Fibroblast of lung (primary cell): ENCODE data around the gene DDA1. TPM values are rescaled to one million over a fixed set of nuclear protein-coding genes. Genes with fewer than 3 reads are reported as not detected.

Experiments
- DNase-seq, 2 donors: peaks; one replicate each; pipeline versions ENCODE4 v3.0.0 to v3.0.0-alpha.2; 2010; ENCODE audit warnings: low read depth in 2 of 2
- H2AFZ ChIP-seq: 2 replicates; pipeline ENCODE4 v1.5.1; 2012; ENCODE audit warnings: low read length, control low read depth, inconsistent platforms
- H3K27ac ChIP-seq: 2 replicates; pipeline ENCODE4 v1.5.1; 2011; ENCODE audit warnings: low read length, control low read depth; ENCODE audit not compliant: insufficient read depth
- H3K27me3 ChIP-seq: 2 replicates; pipeline ENCODE4 v1.5.1; 2011; ENCODE audit warnings: mild to moderate bottlenecking, low read length; ENCODE audit not compliant: control insufficient read depth, insufficient read depth
- H3K36me3 ChIP-seq: 2 replicates; pipeline ENCODE4 v1.5.1; 2011; ENCODE audit warnings: low read length; ENCODE audit not compliant: control insufficient read depth, insufficient read depth
- H3K4me1 ChIP-seq: 2 replicates; pipeline ENCODE4 v1.5.1; 2011; ENCODE audit warnings: low read length; ENCODE audit not compliant: control insufficient read depth, insufficient read depth; ENCODE audit errors: extremely low read depth
- H3K4me2 ChIP-seq: 2 replicates; pipeline ENCODE4 v1.5.1; 2011; ENCODE audit warnings: low read length, control low read depth; ENCODE audit not compliant: insufficient read depth; ENCODE audit errors: extremely low read depth
- H3K4me3 ChIP-seq, 4 experiments: fragments of 200-600 bp in 1 of 4; sonication (generic) in 1 of 4; replicated peaks in 1 of 4; 2 replicates each; pipeline ENCODE4 v1.5.1; 2011 to 2016; ENCODE audit warnings: low read length in 4 of 4, low read depth in 3 of 4, mild to moderate bottlenecking in 3 of 4, control low read depth in 2 of 4, inconsistent platforms in 1 of 4, mixed read lengths in 1 of 4; ENCODE audit not compliant: insufficient read depth in 1 of 4; ENCODE audit errors: control extremely low read depth in 1 of 4
- H3K79me2 ChIP-seq: 2 replicates; pipeline ENCODE4 v1.5.1; 2012; ENCODE audit warnings: mild to moderate bottlenecking, low read length, inconsistent platforms; ENCODE audit not compliant: control insufficient read depth, insufficient read depth
- H3K9ac ChIP-seq: 2 replicates; pipeline ENCODE4 v1.5.1; 2011; ENCODE audit warnings: mild to moderate bottlenecking, low read length, control low read depth; ENCODE audit not compliant: insufficient read depth
- H3K9me3 ChIP-seq: 2 replicates; pipeline ENCODE4 v1.5.1; 2012; ENCODE audit warnings: low read depth, low read length; ENCODE audit not compliant: control insufficient read depth, insufficient read depth
- H4K20me1 ChIP-seq: 2 replicates; pipeline ENCODE4 v1.5.1; 2011; ENCODE audit warnings: low read length; ENCODE audit not compliant: control insufficient read depth, insufficient read depth; ENCODE audit errors: extremely low read depth
- CTCF ChIP-seq, 2 donors: IDR thresholded peaks in 1 of 2; conservative IDR thresholded peaks in 1 of 2; 1 replicate in 1 of 2; 2 replicates in 1 of 2; pipeline ENCODE4 v1.5.1; 2011 to 2012; ENCODE audit warnings: low read length in 2 of 2, control low read depth in 1 of 2, inconsistent platforms in 1 of 2, low read depth in 1 of 2, mild to moderate bottlenecking in 1 of 2
- EZH2 ChIP-seq: IDR thresholded peaks from 2 replicates; pipeline ENCODE4 v1.5.1; 2012; ENCODE audit warnings: low read length, control low read depth, mild to moderate bottlenecking; ENCODE audit errors: missing control alignments
- polyA plus RNA-seq, 2 donors: library from polyadenylated mRNA; depleted of rRNA in 1 of 2; stranded (reverse) in 1 of 2; unstranded in 1 of 2; fragments of >200 nt; gene quantifications; 2 replicates each; pipeline ENCODE4 v1.2.1, GENCODE V29; 2011 to 2012; ENCODE audit warnings: missing spikeins in 1 of 2
- total RNA-seq: library from RNA; depleted of rRNA; stranded (reverse); fragments of >200 nt; gene quantifications from 2 replicates; pipeline ENCODE4 v1.2.1, GENCODE V29; 2014

Gene DDA1
- total and polyA plus RNA-seq, 2 donors (not counting 1 experiment from before 2014, with no cell fraction given), result 17.7 to 42.6 TPM

GRCh38 chr19:17340302-17340870, 31.0 kb downstream of the DDA1 start:
- Histone ChIP-seq H4K20me1 (no peaks in the 10 kb centered on the region), H3K4me3 (no peak overlapping the region), H3K4me1 (peaks cover 3% of the 10 kb centered on the region), H3K27ac (no peak overlapping the region), H3K4me2 (no peak overlapping the region), H3K36me3 (peaks cover 3% of the 10 kb centered on the region), H3K27me3 (no peaks in the 10 kb centered on the region), H2AFZ (no peak overlapping the region), H3K79me2 (no peaks in the 10 kb centered on the region), H3K9ac (no peak overlapping the region), H3K9me3 (no peaks in the 10 kb centered on the region)
- DNase-seq, result no peak
- TF ChIP-seq CTCF (conservative IDR thresholded peaks at IDR 0.05 in 1 of 2, IDR thresholded peaks at IDR 0.05 in 1 of 2; ENCODE audit: low read depth in 1 of 2, low read length in 2 of 2), result no peak
- no peak for TF ChIP-seq EZH2

DNA sequence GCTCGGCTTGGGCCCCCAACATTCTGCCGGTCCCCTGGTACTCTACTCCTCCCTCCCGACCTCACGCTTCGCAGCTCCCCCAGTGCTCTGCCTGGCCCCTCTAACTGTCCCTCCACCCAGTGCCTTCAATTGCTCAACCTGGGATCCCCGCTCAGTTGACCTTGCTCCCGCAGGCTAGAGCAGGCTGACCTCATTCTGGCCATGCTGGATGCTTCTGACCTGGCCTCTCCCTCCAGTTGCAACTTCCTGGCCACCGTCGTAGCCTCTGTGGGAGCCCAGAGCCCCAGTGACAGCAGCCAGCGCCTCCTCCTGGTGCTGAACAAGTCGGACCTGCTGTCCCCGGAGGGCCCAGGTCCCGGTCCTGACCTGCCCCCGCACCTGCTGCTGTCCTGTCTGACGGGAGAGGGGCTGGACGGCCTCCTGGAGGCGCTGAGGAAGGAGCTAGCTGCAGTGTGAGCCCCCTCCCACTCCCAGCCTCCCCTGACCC, 31.6 kb downstream of the DDA1 start:
- TF ChIP-seq EZH2 (no peak), CTCF (conservative IDR thresholded peaks at IDR 0.05 in 1 of 2, IDR thresholded peaks at IDR 0.05 in 1 of 2; ENCODE audit: low read depth in 1 of 2, low read length in 2 of 2) (no peak)
- Histone ChIP-seq H4K20me1 (no peaks in the 10 kb centered on the region), H3K36me3 (peaks cover 3% of the 10 kb centered on the region), H3K27me3 (no peaks in the 10 kb centered on the region), H3K79me2 (no peaks in the 10 kb centered on the region), H3K4me2 (no peak overlapping the region), H3K9me3 (no peaks in the 10 kb centered on the region), H3K27ac (no peak overlapping the region), H2AFZ (no peak overlapping the region), H3K4me3 (no peak overlapping the region), H3K9ac (no peak overlapping the region), H3K4me1 (peaks cover 3% of the 10 kb centered on the region)
- DNase-seq, result no peak

DNA sequence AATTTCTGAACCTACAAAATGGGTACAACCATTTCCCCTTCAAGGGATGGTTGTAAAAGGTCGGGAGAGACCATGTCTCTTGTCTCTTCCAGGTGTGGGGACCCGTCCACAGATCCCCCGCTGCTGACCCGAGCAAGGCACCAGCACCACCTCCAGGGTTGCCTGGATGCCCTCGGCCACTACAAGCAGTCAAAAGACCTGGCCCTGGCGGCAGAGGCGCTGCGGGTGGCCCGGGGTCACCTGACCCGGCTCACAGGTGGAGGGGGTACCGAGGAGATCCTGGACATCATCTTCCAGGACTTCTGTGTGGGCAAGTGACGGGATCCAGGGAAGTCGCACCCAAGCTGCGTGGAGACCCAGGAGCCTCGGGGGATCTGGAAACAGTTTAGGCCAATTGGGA, 32.0 kb downstream of the DDA1 start:
- Histone ChIP-seq H3K79me2 (no peaks in the 10 kb centered on the region), H4K20me1 (no peaks in the 10 kb centered on the region), H2AFZ (no peak overlapping the region), H3K4me3 (no peak overlapping the region), H3K9ac (no peak overlapping the region), H3K27ac (no peak overlapping the region), H3K4me2 (no peak overlapping the region), H3K27me3 (no peaks in the 10 kb centered on the region), H3K36me3 (peaks cover 3% of the 10 kb centered on the region), H3K9me3 (no peaks in the 10 kb centered on the region), H3K4me1 (peaks cover 3% of the 10 kb centered on the region)
- TF ChIP-seq EZH2, result no peak
- TF ChIP-seq CTCF (conservative IDR thresholded peaks at IDR 0.05 in 1 of 2, IDR thresholded peaks at IDR 0.05 in 1 of 2; ENCODE audit: low read depth in 1 of 2, low read length in 2 of 2), result no peak
- no peak for DNase-seq
